HEK293 (cell line): ENCODE data around the gene ZNF410.

Source experiments
- CTCF ChIP-seq: fragments of 450-650 bp; formaldehyde crosslinking; IDR thresholded peaks from 2 replicates; pipeline ENCODE4 v1.5.1; 2016; ENCODE audit warnings: missing biosample characterization, missing genetic modification characterization
- MZF1 ChIP-seq: fragments of 450-650 bp; formaldehyde crosslinking; IDR thresholded peaks from 2 replicates; pipeline ENCODE4 v1.5.1; 2017; ENCODE audit warnings: missing biosample characterization, missing genetic modification characterization, borderline replicate concordance
- ZBTB10 ChIP-seq: fragments of 450-650 bp; formaldehyde crosslinking; IDR thresholded peaks from 2 replicates; pipeline ENCODE4 v1.5.1; 2016; ENCODE audit warnings: missing biosample characterization, missing genetic modification characterization
- ZNF274 ChIP-seq, 2 experiments: fragments of 200-500 bp in 1 of 2; fragments of 450-650 bp in 1 of 2; sonication (Bioruptor generic) in 1 of 2; formaldehyde crosslinking in 1 of 2; IDR thresholded peaks; 2 replicates each; pipeline versions ENCODE4 v1.5.1 to v1.6.1; 2014 to 2016; ENCODE audit warnings: borderline replicate concordance in 1 of 2, inconsistent platforms in 1 of 2, low read length in 1 of 2, missing biosample characterization in 1 of 2, missing genetic modification characterization in 1 of 2
- ZNF391 ChIP-seq: fragments of 450-650 bp; formaldehyde crosslinking; IDR thresholded peaks from 2 replicates; pipeline ENCODE4 v1.5.1; 2016; ENCODE audit warnings: low read depth, missing biosample characterization, missing genetic modification characterization, borderline replicate concordance
- ZNF48 ChIP-seq: fragments of 450-650 bp; formaldehyde crosslinking; IDR thresholded peaks from 2 replicates; pipeline ENCODE4 v1.5.1; 2016; ENCODE audit warnings: missing biosample characterization, missing genetic modification characterization
- ZNF704 ChIP-seq: fragments of 450-650 bp; formaldehyde crosslinking; IDR thresholded peaks from 2 replicates; pipeline ENCODE4 v1.5.1; 2016; ENCODE audit warnings: missing biosample characterization, missing genetic modification characterization

GRCh38 chr14:73888971-73889370 is 2.3 kb downstream of the ZNF410 start:
- no peak for TF ChIP-seq ZNF48 (tag by site-specific recombination)
- no peak for TF ChIP-seq CTCF
- TF ChIP-seq ZBTB10 (tag by site-specific recombination): no peak
- no peak for TF ChIP-seq ZNF274 (IDR thresholded peaks at IDR 0.05; ENCODE audit: low read length)
- no peak for TF ChIP-seq ZNF274 (tag by site-specific recombination; IDR thresholded peaks at IDR 0.05; ENCODE audit: borderline replicate concordance)
- no peak for TF ChIP-seq MZF1 (tag by site-specific recombination)
- TF ChIP-seq ZNF704: no peak
- no peak for TF ChIP-seq ZNF391
